ENCODE measurements around the gene TMEM132A. TPM values are rescaled to one million over a fixed set of nuclear protein-coding genes. Genes with fewer than 3 reads are reported as not detected.

The TMEM132A gene
- total and polyA plus RNA-seq, 2 of the 13 experiments (the other 11 are each of a cell fraction or from before 2014, with no cell fraction given), result 11.1 to 32.9 TPM

- ATAC-seq (no peak), FAIRE-seq (no peak), DNase-seq (ENCODE audit: low spot score) (no peak)
- H3K27me3 ChIP-seq (ENCODE audit: control insufficient read depth in 1 of 2, insufficient read depth in 2 of 2, low read length in 2 of 2), result no peaks in the 10 kb centered on the region
- BruUV-seq (replicated peaks), result no TSS peak
- WGBS (ENCODE audit: low lambda C conversion rate), result 94% methylated on average over 4 of the region's 5 CpGs
- no peak overlapping the region for H3K4me3 ChIP-seq (replicated peaks in 1 of 3; ENCODE audit: insufficient read depth in 1 of 3, low read depth in 2 of 3, low read length in 3 of 3)
- in situ Hi-C loops (cut with HindIII; ENCODE audit: extremely low pct_ligation_motif_present, low pct_unique_long_range_greater_than_20kb), result no loop called here
- POLR2A ChIA-PET, result no interaction called here
- no peak overlapping the region for H3K9ac ChIP-seq (ENCODE audit: insufficient read depth, low read depth, low read length)
- H3K79me2 ChIP-seq (ENCODE audit: insufficient read depth, low read length), result no peaks in the 10 kb centered on the region
- H3K36me3 ChIP-seq (replicated peaks in 1 of 2; ENCODE audit: control insufficient read depth in 1 of 2, insufficient read depth in 2 of 2, low read length in 2 of 2), result peaks cover 3 to 4% of the 10 kb centered on the region in 2 experiments; a peak in 3 of 5 replicates
- no peak overlapping the region for H3K4me2 ChIP-seq (ENCODE audit: low read depth, low read length)
- intact Hi-C loops (cut with micrococcal nuclease; ENCODE audit: unreplicated experiment), result no loop called here
- CTCF ChIA-PET (ENCODE audit: low intra/inter-chr PET ratio, low total read pairs), result no interaction called here
- no peak overlapping the region for H3K27ac ChIP-seq (ENCODE audit: extremely low read length, insufficient read depth, low read length)
- H4K20me1 ChIP-seq (ENCODE audit: insufficient read depth, low read length), result no peaks in the 10 kb centered on the region
- H3K4me1 ChIP-seq (ENCODE audit: insufficient read depth, low read length), result peaks cover 10% of the 10 kb centered on the region
- no peak overlapping the region for H2AFZ ChIP-seq (ENCODE audit: low read length)
- TF ChIP-seq USF2 (IDR thresholded peaks at IDR 0.05; ENCODE audit: low read depth, low read length) (no peak), USF2 (CRISPR knock-in tag; IDR thresholded peaks at IDR 0.05; ENCODE audit: borderline replicate concordance) (no peak), HDAC2 (CRISPR knock-in tag; IDR thresholded peaks at IDR 0.05) (no peak), ZFYVE20 (CRISPR knock-in tag; IDR thresholded peaks at IDR 0.05; ENCODE audit: borderline replicate concordance, low read depth) (no peak), CEBPB (IDR thresholded peaks at IDR 0.05; ENCODE audit: borderline replicate concordance, low read depth, low read length) (no peak), HNF1A (IDR thresholded peaks at IDR 0.05; ENCODE audit: low read depth) (no peak), HNF1A (CRISPR knock-in tag; IDR thresholded peaks at IDR 0.05; ENCODE audit: borderline replicate concordance) (no peak), STAT6 (CRISPR knock-in tag; IDR thresholded peaks at IDR 0.05; ENCODE audit: borderline replicate concordance) (no peak), ZNF275 (CRISPR knock-in tag; IDR thresholded peaks at IDR 0.05; ENCODE audit: borderline replicate concordance) (no peak), PATZ1 (CRISPR knock-in tag; IDR thresholded peaks at IDR 0.05) (no peak)
- no peaks in the 10 kb centered on the region for H3K9me3 ChIP-seq (ENCODE audit: low read length)
Measured at GRCh38 chr11:60932605-60933356, 8.5 kb downstream of the TMEM132A start.
